Globus pallidus (tissue), 1 donor: ENCODE results near the gene LGI2.

Source experiments
- DNase-seq: peaks from one replicate; pipeline ENCODE4 v3.0.0-alpha.2; 2015; ENCODE audit warnings: low spot score

Gene LGI2

GRCh38 chr4:24966076-24966475, 64.7 kb downstream of the LGI2 start:
- no peak for DNase-seq

GRCh38 chr4:24965627-24966026, 65.1 kb downstream of the LGI2 start:
- no peak for DNase-seq

- DNase-seq = no peak
These were observed 67.5 kb downstream of the LGI2 start for GRCh38 chr4:24963277-24963676.

DNA sequence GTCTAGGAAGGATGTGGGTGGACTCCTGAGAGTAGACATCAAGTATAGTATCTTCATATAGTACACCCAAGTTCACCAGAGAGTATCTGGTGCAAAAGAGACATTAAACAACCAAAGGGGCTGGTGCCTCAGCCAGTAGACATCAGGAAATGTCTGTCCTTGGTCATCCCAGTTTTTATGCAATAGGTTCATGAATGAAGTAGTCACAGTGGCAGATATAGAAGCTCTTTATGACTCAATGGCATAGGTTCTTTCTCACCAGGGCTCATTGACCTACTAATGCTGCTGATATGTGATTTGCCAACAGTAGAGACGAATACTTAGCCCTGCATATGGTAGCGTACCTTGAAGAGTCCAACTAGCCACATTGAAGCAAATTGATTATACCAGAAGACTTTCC, 72.9 kb downstream of the LGI2 start:
- no peak for DNase-seq

DNA sequence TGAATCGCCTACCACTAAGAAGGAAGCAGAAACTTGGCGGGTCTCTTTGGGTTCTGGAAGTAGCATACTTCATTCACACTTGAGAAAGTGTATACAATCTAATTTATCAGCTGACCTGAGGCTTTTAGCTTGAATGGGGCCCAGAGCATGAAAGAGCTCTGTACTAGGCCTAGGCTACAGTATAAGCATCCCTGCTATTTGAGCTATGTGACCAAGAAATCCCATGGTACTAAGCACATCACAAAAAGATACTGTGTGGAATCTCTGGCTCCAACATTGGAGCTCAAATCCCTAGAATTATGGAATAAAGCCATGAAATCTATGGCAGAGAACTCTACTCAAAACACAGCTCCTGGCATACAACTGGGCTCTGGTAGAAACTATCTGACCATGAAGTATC, 74.0 kb downstream of the LGI2 start:
- DNase-seq = no peak

GRCh38 chr4:24956091-24956490, 74.7 kb downstream of the LGI2 start:
- no peak for DNase-seq

GRCh38 chr4:24952667-24953066, 78.1 kb downstream of the LGI2 start:
- no peak for DNase-seq

GRCh38 chr4:24949970-24950369, 80.8 kb downstream of the LGI2 start:
- DNase-seq = no peak
